Natural killer cell treated with Interleukin-12 subunit alpha and Interleukin-12 subunit beta and Interleukin-15 and Interleukin-18, amount 100 ng/mL, for 72 hours (primary cell): ENCODE measurements around the gene AGAP1. TPM values are rescaled to one million over a fixed set of nuclear protein-coding genes. Genes with fewer than 3 reads are reported as not detected.

Experiments used
- ATAC-seq, 2 donors: fragments of 150-1000 bp; cut with Tn5 transposase in 1 of 2; sonication (Bioruptor Pico), chemical (Tn5 transposase) in 1 of 2; 2 replicates each; pipeline ENCODE4 v1.10.0; 2021
- DNase-seq: peaks from one replicate; pipeline ENCODE4 v3.0.0; 2022; ENCODE audit warnings: low spot score
- H3K27ac Mint-ChIP-seq, 2 donors: 1 replicate in 1 of 2; 2 replicates in 1 of 2; pipeline ENCODE4 v1.8.0; 2022; ENCODE audit warnings: mixed read lengths in 2 of 2, mild to moderate bottlenecking in 1 of 2, moderate library complexity in 1 of 2
- H3K27me3 Mint-ChIP-seq, 2 donors: 1 replicate in 1 of 2; 2 replicates in 1 of 2; pipeline ENCODE4 v1.8.0; 2022; ENCODE audit warnings: mixed read lengths in 2 of 2
- H3K36me3 Mint-ChIP-seq: one replicate; pipeline ENCODE4 v1.8.0; 2022; ENCODE audit warnings: mixed read lengths
- H3K4me1 Mint-ChIP-seq, 2 donors: 1 replicate in 1 of 2; 2 replicates in 1 of 2; pipeline ENCODE4 v1.8.0; 2022; ENCODE audit warnings: low read depth in 2 of 2, mixed read lengths in 2 of 2, mild to moderate bottlenecking in 1 of 2
- H3K4me3 Mint-ChIP-seq: one replicate; pipeline ENCODE4 v1.8.0; 2022; ENCODE audit warnings: mixed read lengths
- H3K9me3 Mint-ChIP-seq: 2 replicates; pipeline ENCODE4 v1.8.0; 2022; ENCODE audit warnings: mixed read lengths
- total RNA-seq, 2 donors: library from RNA; stranded (reverse); gene quantifications; one replicate each; pipeline ENCODE4 v1.2.3, GENCODE V29; 2022

AGAP1 gene
- total RNA-seq, 2 donors from 2014 or later: 5.2 to 7.4 TPM

GRCh38 chr2:235851828-235852525 lies 358.1 kb downstream of the AGAP1 start:
- H3K4me3 Mint-ChIP-seq: no peak overlapping the region
- ATAC-seq (no peak), DNase-seq (no peak)
- H3K27ac Mint-ChIP-seq: no peak overlapping the region
- H3K4me1 Mint-ChIP-seq: peaks cover 0 to 2% of the 10 kb centered on the region in 2 donors
- no peaks in the 10 kb centered on the region for H3K9me3 Mint-ChIP-seq
- H3K36me3 Mint-ChIP-seq: no peaks in the 10 kb centered on the region
- H3K27me3 Mint-ChIP-seq: no peaks in the 10 kb centered on the region

GRCh38 chr2:235852526-235852920 lies 358.7 kb downstream of the AGAP1 start:
- Mint-ChIP-seq H3K4me3 (no peak overlapping the region), H3K36me3 (no peaks in the 10 kb centered on the region), H3K9me3 (no peaks in the 10 kb centered on the region), H3K27me3 (no peaks in the 10 kb centered on the region), H3K4me1 (peaks cover 0 to 2% of the 10 kb centered on the region in 2 donors), H3K27ac (no peak overlapping the region)
- ATAC-seq (no peak), DNase-seq (no peak)

- no peaks in the 10 kb centered on the region for H3K27me3 Mint-ChIP-seq
- DNase-seq (no peak), ATAC-seq (no peak)
- no peaks in the 10 kb centered on the region for H3K9me3 Mint-ChIP-seq
- H3K27ac Mint-ChIP-seq: no peak overlapping the region
- no peak overlapping the region for H3K4me3 Mint-ChIP-seq
- H3K36me3 Mint-ChIP-seq: no peaks in the 10 kb centered on the region
- H3K4me1 Mint-ChIP-seq: peaks cover 0 to 2% of the 10 kb centered on the region in 2 donors
Measured at GRCh38 chr2:235854276-235854675, 360.4 kb downstream of the AGAP1 start.

GRCh38 chr2:235855011-235855410 lies 361.2 kb downstream of the AGAP1 start:
- Mint-ChIP-seq H3K27ac (no peak overlapping the region), H3K4me3 (no peak overlapping the region), H3K4me1 (no peaks in the 10 kb centered on the region), H3K27me3 (no peaks in the 10 kb centered on the region), H3K9me3 (no peaks in the 10 kb centered on the region), H3K36me3 (no peaks in the 10 kb centered on the region)
- no peak for DNase-seq
- ATAC-seq: no peak

GRCh38 chr2:235856151-235856854 lies 362.5 kb downstream of the AGAP1 start:
- DNase-seq (no peak), ATAC-seq (peak; percentile 35 to 43)
- Mint-ChIP-seq H3K27ac (no peak overlapping the region), H3K4me3 (no peak overlapping the region), H3K9me3 (no peaks in the 10 kb centered on the region), H3K36me3 (no peaks in the 10 kb centered on the region), H3K4me1 (no peaks in the 10 kb centered on the region), H3K27me3 (no peaks in the 10 kb centered on the region)

- Mint-ChIP-seq H3K27ac (no peak overlapping the region), H3K9me3 (no peaks in the 10 kb centered on the region), H3K36me3 (no peaks in the 10 kb centered on the region), H3K27me3 (no peaks in the 10 kb centered on the region), H3K4me3 (no peak overlapping the region), H3K4me1 (peaks cover 0 to 2% of the 10 kb centered on the region in 2 donors)
- DNase-seq: no peak
- no peak for ATAC-seq
Measured at GRCh38 chr2:235857598-235857997, 363.8 kb downstream of the AGAP1 start.

- Mint-ChIP-seq H3K4me3 (no peak overlapping the region), H3K9me3 (no peaks in the 10 kb centered on the region)
Measured at GRCh38 chr2:235858881-235859280, 365.0 kb downstream of the AGAP1 start.

GRCh38 chr2:235859651-235860050 lies 365.8 kb downstream of the AGAP1 start:
- Mint-ChIP-seq H3K27me3 (peaks cover 3 to 7% of the 10 kb centered on the region in 2 donors), H3K4me1 (peaks cover 0 to 10% of the 10 kb centered on the region in 2 donors), H3K27ac (no peak overlapping the region), H3K4me3 (no peak overlapping the region), H3K36me3 (no peaks in the 10 kb centered on the region), H3K9me3 (no peaks in the 10 kb centered on the region)
- no peak for DNase-seq
- ATAC-seq: no peak

More at GRCh38 chr2:235858881-235859280, 365.0 kb downstream of the AGAP1 start:
- DNase-seq (no peak), ATAC-seq (no peak)
- H3K36me3 Mint-ChIP-seq: no peaks in the 10 kb centered on the region
- peaks cover 0 to 7% of the 10 kb centered on the region in 2 donors for H3K4me1 Mint-ChIP-seq
- peaks cover 0 to 6% of the 10 kb centered on the region in 2 donors for H3K27me3 Mint-ChIP-seq
- no peak overlapping the region for H3K27ac Mint-ChIP-seq

- ATAC-seq (no peak), DNase-seq (no peak)
- no peak overlapping the region for H3K27ac Mint-ChIP-seq
- peaks cover 6 to 7% of the 10 kb centered on the region in 2 donors for H3K27me3 Mint-ChIP-seq
- H3K4me1 Mint-ChIP-seq: peaks cover 0 to 14% of the 10 kb centered on the region in 2 donors
- H3K4me3 Mint-ChIP-seq: no peak overlapping the region
- no peaks in the 10 kb centered on the region for H3K9me3 Mint-ChIP-seq
- no peaks in the 10 kb centered on the region for H3K36me3 Mint-ChIP-seq
Measured at GRCh38 chr2:235860111-235860510, 366.3 kb downstream of the AGAP1 start.

- ATAC-seq (no peak), DNase-seq (no peak)
- H3K27ac Mint-ChIP-seq: no peak overlapping the region
- H3K9me3 Mint-ChIP-seq: no peaks in the 10 kb centered on the region
- peaks cover 6 to 7% of the 10 kb centered on the region in 2 donors for H3K27me3 Mint-ChIP-seq
- H3K4me1 Mint-ChIP-seq: peaks cover 0 to 14% of the 10 kb centered on the region in 2 donors
- no peak overlapping the region for H3K4me3 Mint-ChIP-seq
- H3K36me3 Mint-ChIP-seq: no peaks in the 10 kb centered on the region
Measured at GRCh38 chr2:235860871-235861270, 367.0 kb downstream of the AGAP1 start.

- no peak overlapping the region for H3K27ac Mint-ChIP-seq
- peaks cover 7 to 10% of the 10 kb centered on the region in 2 donors for H3K27me3 Mint-ChIP-seq
- H3K36me3 Mint-ChIP-seq: no peaks in the 10 kb centered on the region
- peaks cover 0 to 16% of the 10 kb centered on the region in 2 donors for H3K4me1 Mint-ChIP-seq
- no peak overlapping the region for H3K4me3 Mint-ChIP-seq
- ATAC-seq: no peak
- H3K9me3 Mint-ChIP-seq: no peaks in the 10 kb centered on the region
- no peak for DNase-seq
Measured at GRCh38 chr2:235861383-235861782, 367.5 kb downstream of the AGAP1 start.

- no peaks in the 10 kb centered on the region for H3K9me3 Mint-ChIP-seq
- H3K4me3 Mint-ChIP-seq: no peak overlapping the region
- H3K27me3 Mint-ChIP-seq: peaks cover 7 to 10% of the 10 kb centered on the region in 2 donors
- DNase-seq (no peak), ATAC-seq (no peak)
- H3K36me3 Mint-ChIP-seq: no peaks in the 10 kb centered on the region
- peaks cover 0 to 16% of the 10 kb centered on the region in 2 donors for H3K4me1 Mint-ChIP-seq
- no peak overlapping the region for H3K27ac Mint-ChIP-seq
Measured at GRCh38 chr2:235863414-235863813, 369.6 kb downstream of the AGAP1 start.

- H3K4me1 Mint-ChIP-seq: peaks cover 0 to 16% of the 10 kb centered on the region in 2 donors
- no peaks in the 10 kb centered on the region for H3K36me3 Mint-ChIP-seq
- ATAC-seq: no peak
- no peak overlapping the region for H3K27ac Mint-ChIP-seq
- peaks cover 7 to 10% of the 10 kb centered on the region in 2 donors for H3K27me3 Mint-ChIP-seq
- H3K9me3 Mint-ChIP-seq: no peaks in the 10 kb centered on the region
- no peak for DNase-seq
- H3K4me3 Mint-ChIP-seq: peak overlapping the region; percentile 32
Measured at GRCh38 chr2:235864302-235864701, 370.5 kb downstream of the AGAP1 start.

GRCh38 chr2:235864733-235865515 lies 371.1 kb downstream of the AGAP1 start:
- peaks cover 0 to 16% of the 10 kb centered on the region in 2 donors for H3K4me1 Mint-ChIP-seq
- H3K36me3 Mint-ChIP-seq: no peaks in the 10 kb centered on the region
- H3K27ac Mint-ChIP-seq: no peak overlapping the region
- DNase-seq (no peak), ATAC-seq (no peak)
- peak overlapping the region; percentile 32 for H3K4me3 Mint-ChIP-seq
- no peaks in the 10 kb centered on the region for H3K9me3 Mint-ChIP-seq
- H3K27me3 Mint-ChIP-seq: peaks cover 7 to 10% of the 10 kb centered on the region in 2 donors
